Measurements from ENCODE around the gene TMEM107. TPM values are rescaled to one million over a fixed set of nuclear protein-coding genes. Genes with fewer than 3 reads are reported as not detected.

TMEM107 gene
- total RNA-seq, 4 donors from 2014 or later = 13.7 to 21.4 (median 19.4) TPM

DNA sequence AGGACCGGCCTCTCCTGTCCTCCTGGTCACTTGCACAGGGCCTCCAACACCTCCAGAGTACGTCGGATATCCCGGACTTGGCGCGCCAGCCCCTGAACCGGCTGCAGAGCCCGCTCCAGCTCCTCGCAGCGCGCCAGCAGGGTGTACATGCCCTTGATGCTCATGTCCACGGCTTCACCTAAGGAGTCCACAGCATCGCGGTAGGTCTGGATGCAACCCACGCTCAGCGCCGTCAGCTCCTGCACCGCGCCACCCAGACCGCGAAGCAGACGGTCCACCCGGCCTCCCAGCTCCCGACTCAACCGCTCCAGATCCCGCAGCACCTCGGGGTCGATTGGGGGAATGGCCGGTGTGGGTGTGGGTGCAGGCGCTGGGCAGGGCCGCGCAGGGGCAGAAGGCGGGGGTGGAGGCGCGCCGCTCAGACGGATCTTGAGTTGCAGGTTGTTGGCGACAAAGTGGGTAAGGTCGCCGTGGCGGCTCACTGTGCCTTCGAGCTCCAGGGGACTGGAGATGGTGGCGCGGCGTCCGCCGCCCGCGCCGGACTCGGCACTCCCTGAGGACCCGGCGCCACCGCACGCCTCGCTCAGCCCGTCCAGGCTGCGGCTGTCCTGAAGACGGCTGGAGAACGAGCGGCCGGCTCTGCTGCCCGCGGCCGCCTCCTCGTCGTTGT lies 13.0 kb upstream of the TMEM107 start:
- H3K4me1 ChIP-seq = peaks cover 63% of the 10 kb centered on the region
- WGBS = no CpG with 5 or more reads among the region's 67 CpGs

DNA sequence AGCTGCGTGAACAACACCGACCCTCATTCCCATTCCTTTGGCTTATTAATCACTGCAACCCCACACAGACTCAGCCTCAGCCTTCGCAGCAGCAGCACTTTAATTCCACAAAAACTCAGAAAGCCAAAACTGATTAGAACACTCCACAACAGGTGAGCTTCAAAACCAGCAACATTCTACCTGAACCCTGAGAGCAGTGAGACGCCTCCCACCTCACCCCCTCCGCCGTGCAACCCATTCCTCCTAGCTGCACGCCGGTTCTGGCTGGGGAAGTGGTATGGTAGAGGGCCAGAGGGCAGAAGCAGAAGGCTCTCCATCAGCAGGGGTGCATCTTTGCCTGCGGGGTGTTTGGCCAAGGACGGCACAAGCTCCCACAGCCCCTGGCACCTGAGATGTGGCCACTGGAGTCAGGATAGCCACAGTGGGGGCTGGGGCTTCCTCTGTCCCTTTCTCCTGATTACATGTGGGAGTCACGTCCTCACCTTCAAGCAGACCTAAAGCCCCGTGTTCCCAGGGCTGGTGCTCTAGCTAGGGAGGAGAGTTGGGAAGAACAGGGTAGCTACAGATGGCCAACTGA lies 12.2 kb upstream of the TMEM107 start:
- Histone ChIP-seq H3K36me3 (no peaks in the 10 kb centered on the region), H3K4me3 (peak overlapping the region; percentile 96), H3K4me1 (peaks cover 63% of the 10 kb centered on the region), H3K27ac (peak overlapping the region; percentile 95), H3K27me3 (no peaks in the 10 kb centered on the region), H3K9me3 (no peaks in the 10 kb centered on the region)
- WGBS = 30% methylated on average over 7 of the region's 12 CpGs
- no peak for TF ChIP-seq POLR2AphosphoS5 (IDR thresholded peaks at IDR 0.05)
- no peak for TF ChIP-seq CTCF (IDR thresholded peaks at IDR 0.05)
- TF ChIP-seq EP300 (IDR thresholded peaks at IDR 0.05) = no peak
- TF ChIP-seq POLR2A (IDR thresholded peaks at IDR 0.05) = no peak
- DNase-seq (ENCODE audit: low spot score in 2 of 2) = peak in 1 of 2 donors; percentile 69

More for the DNA sequence above, 13.0 kb upstream of the TMEM107 start:
- no peaks in the 10 kb centered on the region for H3K36me3 ChIP-seq
- H3K9me3 ChIP-seq = no peaks in the 10 kb centered on the region
- no peak for TF ChIP-seq POLR2A (IDR thresholded peaks at IDR 0.05)
- TF ChIP-seq POLR2AphosphoS5 (IDR thresholded peaks at IDR 0.05) = no peak
- no peak for TF ChIP-seq CTCF (IDR thresholded peaks at IDR 0.05)
- TF ChIP-seq EP300 (IDR thresholded peaks at IDR 0.05) = no peak
- H3K27ac ChIP-seq = peak overlapping the region; percentile 95
- peak in 1 of 2 donors; percentile 77 for DNase-seq (ENCODE audit: low spot score in 2 of 2)
- no peaks in the 10 kb centered on the region for H3K27me3 ChIP-seq
- peak overlapping the region; percentile 96 for H3K4me3 ChIP-seq

DNA sequence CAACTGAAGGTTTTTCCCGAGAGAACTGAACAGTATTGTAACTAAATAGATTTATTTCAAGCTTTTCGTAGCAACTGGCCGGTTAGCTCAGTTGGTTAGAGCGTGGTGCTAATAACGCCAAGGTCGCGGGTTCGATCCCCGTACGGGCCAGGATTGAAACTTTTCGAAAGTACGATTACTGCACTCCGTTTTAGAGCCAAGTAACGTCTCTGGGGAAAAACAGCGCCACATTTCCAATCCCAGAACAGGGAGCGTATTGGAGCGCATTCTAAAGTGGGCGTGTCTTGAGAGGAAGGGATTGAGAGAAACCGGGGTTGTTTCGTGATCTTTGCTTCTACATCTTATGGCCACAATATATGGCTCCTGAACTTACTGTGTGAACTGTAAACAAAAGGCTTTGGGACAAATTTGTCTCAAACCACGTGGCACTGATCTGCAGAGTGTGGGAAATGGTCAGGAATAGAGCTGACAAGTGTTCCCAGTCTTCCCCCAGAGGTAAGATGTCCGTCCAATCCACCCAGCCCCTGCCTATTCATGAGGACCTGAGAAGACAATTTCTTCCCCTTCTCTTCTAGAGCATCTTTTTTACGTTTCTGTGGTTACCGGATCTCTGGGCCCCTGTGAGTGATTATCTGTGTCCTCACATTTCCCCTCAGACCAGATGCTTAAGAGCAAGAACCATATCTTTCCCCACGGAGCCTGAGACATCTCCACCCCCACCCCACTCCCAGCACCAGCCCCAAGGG lies 11.5 kb upstream of the TMEM107 start:
- Histone ChIP-seq H3K4me3 (peak overlapping the region; percentile 96), H3K36me3 (no peaks in the 10 kb centered on the region), H3K27ac (peak overlapping the region; percentile 95), H3K9me3 (no peaks in the 10 kb centered on the region), H3K27me3 (no peaks in the 10 kb centered on the region), H3K4me1 (peaks cover 60% of the 10 kb centered on the region)
- TF ChIP-seq POLR2A (IDR thresholded peaks at IDR 0.05) (peak in 1 of 2 donors; percentile 0), EP300 (IDR thresholded peaks at IDR 0.05) (no peak), CTCF (IDR thresholded peaks at IDR 0.05) (no peak), POLR2AphosphoS5 (IDR thresholded peaks at IDR 0.05) (peak in 2 of 3 donors; percentile 81 to 98)
- WGBS = under 1% methylated on average over 25 of the region's 25 CpGs
- DNase-seq (ENCODE audit: low spot score in 2 of 2) = peak; percentile 96 to 97

DNA sequence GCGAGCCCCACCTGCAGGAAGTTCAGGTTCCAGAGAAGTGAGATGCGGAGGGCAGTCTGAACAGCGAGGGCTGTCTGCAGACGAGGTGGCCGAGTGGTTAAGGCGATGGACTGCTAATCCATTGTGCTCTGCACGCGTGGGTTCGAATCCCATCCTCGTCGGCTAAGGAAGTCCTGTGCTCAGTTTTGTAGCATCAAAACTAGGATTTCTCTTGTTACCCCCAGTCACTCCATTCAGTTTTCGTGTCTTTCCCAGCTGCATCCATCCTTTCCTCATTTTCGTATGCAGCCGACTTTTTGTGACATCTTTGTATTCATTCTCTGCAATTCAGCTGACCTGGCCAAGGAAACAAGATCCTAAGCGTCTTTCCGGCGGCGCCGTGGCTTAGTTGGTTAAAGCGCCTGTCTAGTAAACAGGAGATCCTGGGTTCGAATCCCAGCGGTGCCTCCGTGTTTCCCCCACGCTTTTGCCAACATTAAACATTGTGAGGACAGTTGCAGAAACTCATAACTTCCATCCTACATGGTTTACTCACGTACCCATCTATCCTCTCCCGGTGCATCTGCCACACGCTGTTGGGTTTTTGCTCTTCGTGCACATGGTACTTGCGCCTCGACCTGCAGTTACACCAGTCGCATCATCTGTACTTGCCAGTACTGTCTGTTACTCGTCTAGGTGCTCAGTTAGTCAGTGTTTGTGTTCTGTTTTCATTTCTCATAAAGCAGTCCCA lies 10.8 kb upstream of the TMEM107 start:
- Histone ChIP-seq H3K27me3 (no peaks in the 10 kb centered on the region), H3K36me3 (no peaks in the 10 kb centered on the region), H3K4me3 (peak overlapping the region; percentile 96), H3K27ac (peak overlapping the region; percentile 95), H3K4me1 (peaks cover 53% of the 10 kb centered on the region), H3K9me3 (no peaks in the 10 kb centered on the region)
- WGBS = 1% methylated on average over 31 of the region's 32 CpGs
- peak; percentile 93 for DNase-seq (ENCODE audit: low spot score in 2 of 2)
- TF ChIP-seq CTCF (IDR thresholded peaks at IDR 0.05) (peak; percentile 12 to 28), EP300 (IDR thresholded peaks at IDR 0.05) (no peak), POLR2A (IDR thresholded peaks at IDR 0.05) (peak in 1 of 2 donors; percentile 46), POLR2AphosphoS5 (IDR thresholded peaks at IDR 0.05) (peak in 2 of 3 donors; percentile 40 to 83)
